ENCODE results near the gene SESN1. TPM values are rescaled to one million over a fixed set of nuclear protein-coding genes. Genes with fewer than 3 reads are reported as not detected.

The SESN1 gene
- total and polyA plus RNA-seq, 2 donors (not counting 1 experiment from before 2014, with no cell fraction given) = 16.2 to 28.6 TPM

DNA sequence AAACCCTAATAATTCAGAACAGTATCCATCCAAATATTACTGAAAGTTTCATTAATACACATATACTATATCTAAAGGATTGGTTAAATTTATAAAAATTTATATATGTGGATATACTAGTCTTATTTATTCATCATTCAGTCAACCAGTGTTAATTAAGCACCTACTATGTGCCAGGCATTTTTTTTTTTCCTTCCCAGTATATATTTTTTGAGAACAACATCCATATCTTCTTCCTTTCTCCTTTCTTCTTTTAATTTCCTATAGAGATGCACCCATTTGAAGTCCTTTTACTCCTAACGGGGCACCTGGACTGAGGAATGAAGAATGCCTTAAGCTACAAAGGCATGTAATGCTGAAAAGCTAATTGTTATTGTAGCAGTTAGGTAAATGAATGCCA lies 72.8 kb downstream of the SESN1 start:
- Histone ChIP-seq H4K20me1 (ENCODE audit: control insufficient read depth, insufficient read depth, low read length, poor library complexity, severe bottlenecking) (no peaks in the 10 kb centered on the region), H3K27ac (ENCODE audit: low read length in 2 of 2) (no peak overlapping the region), H3K36me3 (replicated peaks in 1 of 2; ENCODE audit: control extremely low read depth in 1 of 2, control insufficient read depth in 1 of 2, extremely low read depth in 1 of 2, insufficient read depth in 2 of 2, low read length in 1 of 2) (no peaks in the 10 kb centered on the region), H3K4me1 (ENCODE audit: control insufficient read depth in 2 of 2, insufficient read depth in 2 of 2, low read length in 2 of 2) (peaks cover 6 to 35% of the 10 kb centered on the region in 2 donors), H3K9ac (ENCODE audit: low read length) (no peak overlapping the region), H3K9me3 (ENCODE audit: control extremely low read depth in 1 of 3, control insufficient read depth in 2 of 3, insufficient read depth in 1 of 3, low read length in 2 of 3) (no peaks in the 10 kb centered on the region), H3K27me3 (replicated peaks in 1 of 4; ENCODE audit: control extremely low read depth in 1 of 4, control insufficient read depth in 3 of 4, insufficient read depth in 4 of 4, low read length in 3 of 4) (no peaks in the 10 kb centered on the region), H3K4me2 (replicated peaks; ENCODE audit: low read depth, low read length, poor library complexity, severe bottlenecking) (no peak overlapping the region), H3K79me2 (ENCODE audit: control insufficient read depth, insufficient read depth, low read length) (peaks cover 6% of the 10 kb centered on the region), H3K4me3 (ENCODE audit: control extremely low read depth in 1 of 5, extremely low read depth in 1 of 5, insufficient read depth in 1 of 5, low read depth in 2 of 5, low read length in 4 of 5) (no peak overlapping the region), H2AFZ (ENCODE audit: insufficient read depth, low read depth, low read length, poor library complexity, severe bottlenecking) (no peak overlapping the region)
- no peaks in the 10 kb centered on the region for H3K9me3 Mint-ChIP-seq (ENCODE audit: insufficient read depth)
- H3K4me1 Mint-ChIP-seq = peaks cover 37% of the 10 kb centered on the region
- intact Hi-C loops (cut with micrococcal nuclease) = no loop called here
- H3K27ac Mint-ChIP-seq = no peak overlapping the region
- CTCF ChIA-PET = no interaction called here
- H3K27me3 Mint-ChIP-seq = no peaks in the 10 kb centered on the region
- H3K4me3 Mint-ChIP-seq = no peak overlapping the region
- DNase-seq (no peak), ATAC-seq (ENCODE audit: low read depth) (no peak)
- WGBS (ENCODE audit: insufficient coverage) = no CpG with 5 or more reads among the region's 1 CpG
- TF ChIP-seq EZH2 (IDR thresholded peaks at IDR 0.05; ENCODE audit: borderline replicate concordance, insufficient read depth, low read depth, low read length, poor library complexity, severe bottlenecking) (no peak), CTCF (IDR thresholded peaks at IDR 0.05) (no peak)
- POLR2A ChIA-PET = no interaction called here

- H3K79me2 ChIP-seq (ENCODE audit: control insufficient read depth, insufficient read depth, low read length) = peaks cover 6% of the 10 kb centered on the region
- H3K27me3 Mint-ChIP-seq = no peaks in the 10 kb centered on the region
- H3K4me1 Mint-ChIP-seq = peaks cover 34% of the 10 kb centered on the region
- H3K27ac ChIP-seq (ENCODE audit: low read length in 2 of 2) = no peak overlapping the region
- H3K9ac ChIP-seq (ENCODE audit: low read length) = no peak overlapping the region
- CTCF ChIA-PET = no interaction called here
- POLR2A ChIA-PET = no interaction called here
- no peak overlapping the region for H2AFZ ChIP-seq (ENCODE audit: insufficient read depth, low read depth, low read length, poor library complexity, severe bottlenecking)
- H3K27ac Mint-ChIP-seq = no peak overlapping the region
- no peaks in the 10 kb centered on the region for H3K9me3 Mint-ChIP-seq (ENCODE audit: insufficient read depth)
- DNase-seq (no peak), ATAC-seq (ENCODE audit: low read depth) (no peak)
- no peaks in the 10 kb centered on the region for H3K36me3 ChIP-seq (replicated peaks in 1 of 2; ENCODE audit: control extremely low read depth in 1 of 2, control insufficient read depth in 1 of 2, extremely low read depth in 1 of 2, insufficient read depth in 2 of 2, low read length in 1 of 2)
- H3K4me1 ChIP-seq (ENCODE audit: control insufficient read depth in 2 of 2, insufficient read depth in 2 of 2, low read length in 2 of 2) = peaks cover 9 to 40% of the 10 kb centered on the region in 2 donors
- peak overlapping the region; percentile 2 for H3K4me2 ChIP-seq (replicated peaks; ENCODE audit: low read depth, low read length, poor library complexity, severe bottlenecking)
- TF ChIP-seq CTCF (IDR thresholded peaks at IDR 0.05) (no peak), EZH2 (IDR thresholded peaks at IDR 0.05; ENCODE audit: borderline replicate concordance, insufficient read depth, low read depth, low read length, poor library complexity, severe bottlenecking) (no peak)
- H3K27me3 ChIP-seq (replicated peaks in 1 of 4; ENCODE audit: control extremely low read depth in 1 of 4, control insufficient read depth in 3 of 4, insufficient read depth in 4 of 4, low read length in 3 of 4) = no peaks in the 10 kb centered on the region
- intact Hi-C loops (cut with micrococcal nuclease) = no loop called here
- H3K4me3 Mint-ChIP-seq = no peak overlapping the region
- no peak overlapping the region for H3K4me3 ChIP-seq (ENCODE audit: control extremely low read depth in 1 of 5, extremely low read depth in 1 of 5, insufficient read depth in 1 of 5, low read depth in 2 of 5, low read length in 4 of 5)
- WGBS (ENCODE audit: insufficient coverage) = no CpG with 5 or more reads among the region's 1 CpG
- no peaks in the 10 kb centered on the region for H4K20me1 ChIP-seq (ENCODE audit: control insufficient read depth, insufficient read depth, low read length, poor library complexity, severe bottlenecking)
- H3K9me3 ChIP-seq (ENCODE audit: control extremely low read depth in 1 of 3, control insufficient read depth in 2 of 3, insufficient read depth in 1 of 3, low read length in 2 of 3) = no peaks in the 10 kb centered on the region
Measured at GRCh38 chr6:109019911-109020310, 74.7 kb downstream of the SESN1 start.
